H1 (cell line): ENCODE results near the gene CERS1.
A peak's percentile ranks its signal among the peaks of the same experiment; 100 is the strongest.

Experiments
- ASH2L ChIP-seq: fragments of 200-600, 300-600 bp; sonication (generic); IDR thresholded peaks from one replicate; pipeline ENCODE4 v1.7.1; 2017; ENCODE audit warnings: low read length
- GABPA ChIP-seq: IDR thresholded peaks from 2 replicates; pipeline ENCODE4 v1.6.1; 2011; ENCODE audit warnings: mild to moderate bottlenecking, low read length, moderate library complexity, borderline replicate concordance; ENCODE audit not compliant: insufficient read depth
- JUND ChIP-seq: IDR thresholded peaks from 2 replicates; pipeline ENCODE4 v1.6.1; 2011; ENCODE audit warnings: mild to moderate bottlenecking, improper control_type of control experiment, low read length
- POLR2A ChIP-seq, 2 experiments: IDR thresholded peaks; 1 replicate in 1 of 2; 2 replicates in 1 of 2; pipeline ENCODE4 v1.6.1; 2011; ENCODE audit warnings: low read depth in 2 of 2, low read length in 2 of 2, mild to moderate bottlenecking in 2 of 2; ENCODE audit errors: control extremely low read depth in 1 of 2
- RNF2 ChIP-seq: fragments of 200-900, 300-1000 bp; sonication (generic); IDR thresholded peaks from 2 replicates; pipeline ENCODE4 v1.7.1; 2016; ENCODE audit warnings: borderline replicate concordance, low read depth, mild to moderate bottlenecking, antibody characterized with exemption, low read length; ENCODE audit not compliant: poor library complexity, severe bottlenecking; ENCODE audit errors: missing control alignments
- SIN3A ChIP-seq, 2 experiments: IDR thresholded peaks in 1 of 2; conservative IDR thresholded peaks in 1 of 2; 2 replicates each; pipeline ENCODE4 v1.6.1; 2011 to 2012; ENCODE audit warnings: low read length in 2 of 2, improper control_type of control experiment in 1 of 2, low read depth in 1 of 2, mild to moderate bottlenecking in 1 of 2
- SUZ12 ChIP-seq: fragments of 200-600 bp; sonication (generic); IDR thresholded peaks from 2 replicates; pipeline ENCODE4 v1.6.1; 2012; ENCODE audit warnings: mild to moderate bottlenecking, inconsistent platforms, low read length, moderate library complexity, mixed read lengths
- TCF12 ChIP-seq: IDR thresholded peaks from 2 replicates; pipeline ENCODE4 v1.6.1; 2011; ENCODE audit warnings: low read depth, mild to moderate bottlenecking, low read length
- TF ChIP-seq, protein P1 (sequence below), 3 experiments: IDR thresholded peaks; 1 replicate in 2 of 3; 2 replicates in 1 of 3; pipeline versions ENCODE4 v1.5.1 to v1.6.1; 2011; ENCODE audit warnings: low read length in 3 of 3, mild to moderate bottlenecking in 3 of 3, inconsistent platforms in 2 of 3, low read depth in 1 of 3, moderate library complexity in 1 of 3; ENCODE audit not compliant: insufficient read depth in 1 of 3; ENCODE audit errors: control extremely low read depth in 1 of 3

DNA sequence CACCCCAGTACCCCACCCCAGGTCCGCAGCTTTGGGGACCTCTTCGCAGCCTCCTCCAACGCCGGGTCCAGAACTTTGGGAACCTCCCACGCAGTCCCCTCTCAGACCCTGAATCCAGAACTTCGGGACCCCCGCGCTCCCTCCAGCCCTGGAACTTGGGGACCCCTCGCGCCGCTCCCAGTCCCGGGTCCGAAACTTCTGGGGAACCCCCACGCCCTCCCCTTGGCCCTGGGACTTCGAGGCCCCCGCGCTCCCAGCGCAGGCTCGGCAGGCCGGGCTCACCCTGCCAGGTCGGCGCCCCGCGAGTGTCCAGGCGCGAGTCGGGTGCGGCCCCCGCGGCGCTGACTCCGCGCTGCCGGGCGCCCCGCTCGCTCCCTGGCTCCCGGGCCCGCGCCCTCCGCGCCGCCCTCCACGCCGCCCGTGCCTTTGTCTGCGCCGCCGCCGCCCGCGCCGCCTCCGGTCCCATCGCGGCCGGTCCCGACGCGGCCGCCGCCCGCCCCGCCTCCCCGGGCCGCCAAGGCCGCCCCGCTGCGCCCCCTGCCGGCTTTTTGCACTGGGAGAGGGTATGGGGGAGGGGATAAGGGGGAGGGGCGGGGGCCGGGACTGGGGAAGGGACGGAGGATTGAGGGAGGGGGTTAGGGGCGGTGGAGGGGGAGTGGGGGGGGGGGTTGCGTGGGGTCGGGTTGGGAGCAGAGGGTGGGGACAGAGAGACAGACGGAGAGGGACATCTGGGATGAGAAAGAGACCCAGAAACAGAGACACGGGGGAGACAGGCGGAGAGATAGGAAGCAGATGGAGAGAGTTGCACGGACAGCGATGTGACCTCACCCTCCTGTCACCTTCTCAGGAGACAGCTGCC lies 45.0 kb upstream of the CERS1 start, which contains the start of gene HOMER3:
- TF ChIP-seq POLR2A (IDR thresholded peaks at IDR 0.05; ENCODE audit: control extremely low read depth in 1 of 2, low read depth in 2 of 2, low read length in 2 of 2) (no peak), GABPA (no peak), RNF2 (no peak), JUND (no peak), ASH2L (no peak), TCF12 (no peak), SUZ12 (no peak), SIN3A (conservative IDR thresholded peaks at IDR 0.05 in 1 of 2, IDR thresholded peaks at IDR 0.05 in 1 of 2; ENCODE audit: low read depth in 1 of 2, low read length in 2 of 2) (0 out of 4 replicates have a peak, but pooled peaks of 1 of the 2 experiments have one; percentile 2)
- TF ChIP-seq, protein P1, sequence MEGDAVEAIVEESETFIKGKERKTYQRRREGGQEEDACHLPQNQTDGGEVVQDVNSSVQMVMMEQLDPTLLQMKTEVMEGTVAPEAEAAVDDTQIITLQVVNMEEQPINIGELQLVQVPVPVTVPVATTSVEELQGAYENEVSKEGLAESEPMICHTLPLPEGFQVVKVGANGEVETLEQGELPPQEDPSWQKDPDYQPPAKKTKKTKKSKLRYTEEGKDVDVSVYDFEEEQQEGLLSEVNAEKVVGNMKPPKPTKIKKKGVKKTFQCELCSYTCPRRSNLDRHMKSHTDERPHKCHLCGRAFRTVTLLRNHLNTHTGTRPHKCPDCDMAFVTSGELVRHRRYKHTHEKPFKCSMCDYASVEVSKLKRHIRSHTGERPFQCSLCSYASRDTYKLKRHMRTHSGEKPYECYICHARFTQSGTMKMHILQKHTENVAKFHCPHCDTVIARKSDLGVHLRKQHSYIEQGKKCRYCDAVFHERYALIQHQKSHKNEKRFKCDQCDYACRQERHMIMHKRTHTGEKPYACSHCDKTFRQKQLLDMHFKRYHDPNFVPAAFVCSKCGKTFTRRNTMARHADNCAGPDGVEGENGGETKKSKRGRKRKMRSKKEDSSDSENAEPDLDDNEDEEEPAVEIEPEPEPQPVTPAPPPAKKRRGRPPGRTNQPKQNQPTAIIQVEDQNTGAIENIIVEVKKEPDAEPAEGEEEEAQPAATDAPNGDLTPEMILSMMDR (IDR thresholded peaks at IDR 0.05; ENCODE audit: control extremely low read depth in 1 of 3, insufficient read depth in 1 of 3, low read depth in 1 of 3, low read length in 3 of 3): peak in 2 of 3 experiments; percentile 40 to 42; a peak in 3 of 4 replicates
